Transverse colon (tissue), 4 donors: ENCODE data around the gene BTLA. TPM values are rescaled to one million over a fixed set of nuclear protein-coding genes. Genes with fewer than 3 reads are reported as not detected.

Experiments used
- DNase-seq: peaks from one replicate; pipeline ENCODE4 v3.0.0-alpha.2; 2019
- H3K27ac ChIP-seq, 4 donors: fragments of 200-600 bp; sonication (generic); 2 replicates each; pipeline ENCODE4 v1.5.1; 2016 to 2018; ENCODE audit warnings: inconsistent platforms in 4 of 4
- H3K27me3 ChIP-seq: fragments of 200-600 bp; sonication (generic); 2 replicates; pipeline ENCODE4 v1.5.1; 2017; ENCODE audit warnings: inconsistent platforms
- H3K36me3 ChIP-seq, 4 donors: fragments of 200-600 bp; sonication (generic); 2 replicates each; pipeline ENCODE4 v1.5.1; 2017 to 2019; ENCODE audit warnings: inconsistent platforms in 4 of 4
- H3K4me1 ChIP-seq, 4 donors: fragments of 200-600 bp; sonication (generic); 2 replicates each; pipeline ENCODE4 v1.5.1; 2017 to 2020; ENCODE audit warnings: inconsistent platforms in 4 of 4
- H3K4me3 ChIP-seq, 4 donors: fragments of 200-600 bp; sonication (generic); 1 replicate in 1 of 4; 2 replicates in 3 of 4; pipeline versions ENCODE4 v1.5.1 to v1.6.1; 2017 to 2019; ENCODE audit warnings: inconsistent platforms in 4 of 4
- H3K9me3 ChIP-seq, 2 donors: fragments of 200-600 bp; sonication (generic); 2 replicates each; pipeline ENCODE4 v1.5.1; 2017 to 2019; ENCODE audit warnings: inconsistent platforms in 2 of 2
- CTCF ChIP-seq, 5 experiments: fragments of 200-600 bp in 3 of 5; fragments of 450-650 bp in 2 of 5; sonication (generic) in 3 of 5; IDR thresholded peaks; 1 replicate in 2 of 5; 2 replicates in 3 of 5; pipeline ENCODE4 v1.5.1; 2016 to 2017; ENCODE audit warnings: antibody characterized with exemption in 5 of 5, inconsistent platforms in 3 of 5, mild to moderate bottlenecking in 2 of 5, moderate library complexity in 1 of 5
- EP300 ChIP-seq: sonication (generic); formaldehyde crosslinking; IDR thresholded peaks from one replicate; pipeline ENCODE4 v1.6.1; 2017; ENCODE audit warnings: antibody characterized with exemption, low read depth
- POLR2A ChIP-seq: fragments of 450-650 bp; IDR thresholded peaks from one replicate; pipeline ENCODE4 v1.6.1; 2016; ENCODE audit warnings: antibody characterized with exemption, mild to moderate bottlenecking, moderate library complexity
- POLR2AphosphoS5 ChIP-seq, 3 donors: sonication (generic); formaldehyde crosslinking; IDR thresholded peaks; one replicate each; pipeline ENCODE4 v1.6.1; 2016; ENCODE audit warnings: antibody characterized with exemption in 3 of 3
- WGBS, 2 donors: methylation state at CpG; one replicate each; pipeline ENCODE4 v1.1.5; 2018; ENCODE audit warnings: low coverage in 1 of 2; 5-methylcytosine and 5-hydroxymethylcytosine counted together
- in situ Hi-C, 4 donors: fragments of 200-750 bp; cut with MboI; loops; one replicate each; pipeline versions ENCODE4 v1.15.0 to v1.15.1; 2017; ENCODE audit warnings: low sequenced_read_pairs in 3 of 4, low pct_ligation_motif_present in 1 of 4, low pct_unique_long_range_greater_than_20kb in 1 of 4
- intact Hi-C: fragments of 100-400 bp; cut with DNase I; formaldehyde crosslinking; loops from one replicate; pipeline ENCODE4 v1.15.1; 2023; ENCODE audit warnings: low total_unique reads
- total RNA-seq, 4 donors: library from RNA; depleted of rRNA; stranded (reverse); fragments of >200 nt; gene quantifications; one replicate each; pipeline ENCODE4 v1.1.0, GENCODE V29; 2016

BTLA gene
- total RNA-seq, 4 donors from 2014 or later: 0.82 to 12.9 TPM; not detected in 2

- no peak for DNase-seq
- in situ Hi-C loops: loop anchor here (5.0 to 25.0 kb wide), 4 partner anchors 190 to 402 kb away; partner anchors contain the start of gene GCSAM (in 2 of the 4)
- Histone ChIP-seq H3K9me3 (no peaks in the 10 kb centered on the region), H3K27ac (no peak overlapping the region), H3K4me1 (no peaks in the 10 kb centered on the region), H3K36me3 (no peaks in the 10 kb centered on the region), H3K27me3 (no peaks in the 10 kb centered on the region), H3K4me3 (no peak overlapping the region)
- intact Hi-C loops: loop anchor here (5.0 kb wide), 1 partner anchor 222 kb away; the partner anchor contains the start of gene SLC9C1
- TF ChIP-seq CTCF (IDR thresholded peaks at IDR 0.05) (no peak), POLR2AphosphoS5 (IDR thresholded peaks at IDR 0.05) (no peak), POLR2A (no peak), EP300 (no peak)
- 40% methylated on average over 2 of the region's 2 CpGs; no CpG with 5 or more reads in 1 of the 2 donors for WGBS, 2 donors
Measured at GRCh38 chr3:112514527-112515128, 15.4 kb upstream of the BTLA start.

GRCh38 chr3:112512320-112512719 is 13.0 kb upstream of the BTLA start:
- no peak for TF ChIP-seq CTCF (IDR thresholded peaks at IDR 0.05)
- in situ Hi-C loops (loop anchor here (5.0 to 25.0 kb wide), 4 partner anchors 188 to 400 kb away; partner anchors contain the start of gene GCSAM (in 2 of the 4)), intact Hi-C loops (no loop called here)
- H3K9me3 ChIP-seq: no peaks in the 10 kb centered on the region
- no peaks in the 10 kb centered on the region for H3K36me3 ChIP-seq
- DNase-seq: no peak
- H3K27ac ChIP-seq: no peak overlapping the region
- H3K4me3 ChIP-seq: no peak overlapping the region
- H3K4me1 ChIP-seq: no peaks in the 10 kb centered on the region
- H3K27me3 ChIP-seq: no peaks in the 10 kb centered on the region

- in situ Hi-C loops (loop anchor here (25.0 kb wide), 2 partner anchors 372 to 397 kb away; partner anchors contain the start of gene GCSAM (in 2 of the 4)), intact Hi-C loops (no loop called here)
- Histone ChIP-seq H3K4me1 (no peaks in the 10 kb centered on the region), H3K36me3 (no peaks in the 10 kb centered on the region), H3K9me3 (no peaks in the 10 kb centered on the region), H3K4me3 (no peak overlapping the region), H3K27me3 (no peaks in the 10 kb centered on the region), H3K27ac (no peak overlapping the region)
- TF ChIP-seq CTCF (IDR thresholded peaks at IDR 0.05) (no peak), POLR2AphosphoS5 (IDR thresholded peaks at IDR 0.05) (no peak), POLR2A (no peak), EP300 (no peak)
- DNase-seq: no peak
Measured at GRCh38 chr3:112508860-112509259, 9.6 kb upstream of the BTLA start.

GRCh38 chr3:112508261-112508660 is 9.0 kb upstream of the BTLA start:
- H3K9me3 ChIP-seq: no peaks in the 10 kb centered on the region
- H3K36me3 ChIP-seq: no peaks in the 10 kb centered on the region
- H3K4me1 ChIP-seq: no peaks in the 10 kb centered on the region
- H3K27me3 ChIP-seq: no peaks in the 10 kb centered on the region
- no peak overlapping the region for H3K27ac ChIP-seq
- in situ Hi-C loops: loop anchor here (25.0 kb wide), 2 partner anchors 371 to 396 kb away; partner anchors contain the start of gene GCSAM (in 2 of the 4)
- no peak for TF ChIP-seq CTCF (IDR thresholded peaks at IDR 0.05)
- no peak for TF ChIP-seq POLR2A
- TF ChIP-seq EP300: no peak
- TF ChIP-seq POLR2AphosphoS5 (IDR thresholded peaks at IDR 0.05): no peak
- intact Hi-C loops: no loop called here
- no peak overlapping the region for H3K4me3 ChIP-seq
- DNase-seq: no peak
- WGBS, 2 donors: 68% methylated on average over 2 of the region's 2 CpGs; no CpG with 5 or more reads in 1 of the 2 donors
